HG02763 (cell line): ENCODE results near the gene NOG.

ENCODE experiments used
- ATAC-seq: cut with Tn5 transposase; IDR thresholded peaks from one replicate; pipeline ENCODE4 v1.9.1; 2021; ENCODE audit warnings: mild to moderate bottlenecking, moderate library complexity; ENCODE audit not compliant: unreplicated experiment

Gene NOG

GRCh38 chr17:56635641-56636040 lies 42.1 kb downstream of the NOG start:
- no peak for ATAC-seq

DNA sequence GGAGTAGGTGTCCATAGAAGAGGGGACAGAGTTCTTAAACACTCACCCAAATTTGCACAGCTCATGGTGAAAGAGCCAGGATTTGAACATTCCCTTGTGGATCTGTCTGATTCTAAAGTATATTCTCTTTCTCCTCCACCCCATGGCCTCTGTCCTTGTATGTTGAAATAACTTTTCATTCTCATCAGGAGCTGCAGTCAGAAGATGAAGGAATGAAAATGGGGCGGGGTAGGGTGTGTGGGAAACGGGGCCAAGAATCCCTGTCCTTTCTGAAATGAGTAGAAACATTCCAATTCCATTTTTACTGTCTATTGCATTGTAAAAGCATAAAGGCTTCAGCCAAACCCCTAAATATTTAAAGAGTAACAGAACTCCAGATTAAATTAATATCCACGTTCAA lies 42.8 kb downstream of the NOG start:
- no peak for ATAC-seq

GRCh38 chr17:56637254-56637653 lies 43.8 kb downstream of the NOG start:
- no peak for ATAC-seq

DNA sequence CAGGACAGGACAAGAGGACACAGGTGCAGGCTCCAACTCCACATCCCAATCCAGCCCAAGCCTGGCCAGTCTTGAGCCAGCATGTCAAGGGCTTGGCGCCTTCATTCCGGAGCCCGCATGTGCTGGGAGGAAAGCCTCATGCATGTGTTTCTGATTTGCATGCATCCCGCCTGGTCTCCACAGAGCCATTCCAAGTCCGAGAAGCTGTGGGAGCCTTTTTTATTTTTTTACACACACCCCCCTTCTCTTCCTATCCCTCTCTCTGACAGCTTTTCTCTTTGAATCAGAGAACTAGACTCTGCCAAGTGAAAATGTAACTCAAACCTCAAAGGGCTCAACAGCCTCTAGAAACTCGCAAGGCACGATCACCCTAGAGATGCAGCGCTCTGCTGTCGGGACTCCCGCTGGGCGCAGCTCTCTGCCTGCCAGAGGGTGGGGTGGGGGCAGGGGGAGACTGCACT lies 45.1 kb downstream of the NOG start:
- no peak for ATAC-seq

DNA sequence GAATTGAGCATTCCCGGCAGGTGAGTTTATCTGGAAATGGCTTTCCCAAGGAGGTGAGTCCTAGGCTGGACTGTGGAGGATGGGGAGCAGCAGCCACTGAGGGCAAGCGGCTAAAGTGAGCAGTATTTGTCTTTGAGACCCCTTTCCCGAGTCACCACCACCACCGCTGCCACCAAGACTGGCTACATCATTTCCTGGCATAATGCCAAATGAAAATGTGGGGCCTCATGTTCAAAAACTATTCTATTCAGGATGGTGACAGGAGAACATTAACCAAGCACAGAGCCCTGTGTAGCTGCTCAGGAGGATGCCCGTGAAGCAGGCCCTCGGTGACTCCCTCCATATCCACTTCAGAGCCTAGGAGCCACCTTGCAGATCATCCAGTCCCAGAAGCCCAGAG lies 46.0 kb downstream of the NOG start:
- no peak for ATAC-seq

DNA sequence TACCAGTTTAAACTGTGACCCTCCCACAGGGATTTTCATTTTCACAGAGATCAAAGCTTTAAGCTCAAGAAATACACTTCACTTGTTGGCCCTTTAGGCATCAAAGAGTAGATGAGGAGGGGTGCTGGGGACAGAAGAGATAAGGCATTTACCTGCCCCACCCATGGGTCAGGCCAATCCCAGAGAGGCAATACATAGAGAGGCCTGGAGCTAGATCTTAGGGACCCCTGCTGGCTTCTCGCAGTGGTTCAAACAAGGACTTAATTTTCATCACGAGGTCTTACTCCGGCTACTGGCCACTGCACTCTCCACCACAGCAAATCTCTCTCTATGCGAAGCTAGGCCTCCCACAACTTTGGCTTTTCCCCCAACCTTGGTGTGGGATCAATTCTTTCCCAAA lies 46.6 kb downstream of the NOG start:
- no peak for ATAC-seq

GRCh38 chr17:56641373-56641772 lies 47.9 kb downstream of the NOG start:
- no peak for ATAC-seq

- no peak for ATAC-seq
These were observed 48.4 kb downstream of the NOG start for GRCh38 chr17:56641894-56642293.

GRCh38 chr17:56642424-56642823 lies 48.9 kb downstream of the NOG start:
- no peak for ATAC-seq
